SU-DHL-6 (cell line): ENCODE data around the gene PCGF1.

ENCODE experiments used
- H2AFZ ChIP-seq: fragments of 200-600 bp; sonication (generic); 2 replicates; pipeline ENCODE4 v1.6.1; 2014; ENCODE audit warnings: low read depth, mild to moderate bottlenecking, moderate library complexity, mixed read lengths, antibody characterized with exemption, low read length; ENCODE audit not compliant: severe bottlenecking
- H3F3A ChIP-seq: fragments of 200-600 bp; shearing (Covaris generic); 2 replicates; pipeline ENCODE4 v1.6.0; 2016; ENCODE audit warnings: antibody characterized with exemption, mild to moderate bottlenecking; ENCODE audit not compliant: insufficient read depth
- H3K27ac ChIP-seq: fragments of 200-600 bp; sonication (generic); 2 replicates; pipeline ENCODE4 v1.5.1; 2016; ENCODE audit warnings: low read depth, mild to moderate bottlenecking, low read length, moderate library complexity, mixed read lengths
- H3K27me3 ChIP-seq: fragments of 200-600 bp; sonication (generic), shearing (Covaris generic); 2 replicates; pipeline ENCODE4 v1.6.0; 2014; ENCODE audit warnings: mild to moderate bottlenecking, low read length
- H3K36me3 ChIP-seq: fragments of 200-600 bp; sonication (generic); 2 replicates; pipeline ENCODE4 v1.6.1; 2014; ENCODE audit warnings: mild to moderate bottlenecking, low read length, mixed read lengths
- H3K4me2 ChIP-seq: fragments of 300-600, 200-600 bp; shearing (Covaris generic), sonication (generic); 2 replicates; pipeline ENCODE4 v1.6.0; 2014; ENCODE audit warnings: low read length, low read depth, mild to moderate bottlenecking; ENCODE audit not compliant: poor library complexity, severe bottlenecking
- H3K4me3 ChIP-seq: fragments of 200-600 bp; sonication (generic); 2 replicates; pipeline ENCODE4 v1.5.1; 2014; ENCODE audit warnings: antibody characterized with exemption, low read length, mild to moderate bottlenecking, mixed read lengths; ENCODE audit not compliant: insufficient read depth, poor library complexity, severe bottlenecking
- H3K79me2 ChIP-seq: fragments of 200-600 bp; sonication (generic); 2 replicates; pipeline ENCODE4 v1.6.1; 2014; ENCODE audit warnings: mild to moderate bottlenecking, low read length, moderate library complexity; ENCODE audit not compliant: insufficient read depth
- H3K9ac ChIP-seq: fragments of 200-600 bp; sonication (generic); 2 replicates; pipeline ENCODE4 v1.7.0; 2014; ENCODE audit warnings: mild to moderate bottlenecking, low read length
- H3K9me2 ChIP-seq: fragments of 200-600 bp; sonication (generic); replicated peaks from 2 replicates; pipeline ENCODE4 v1.6.1; 2014; ENCODE audit warnings: low read length; ENCODE audit not compliant: insufficient read depth
- H3K9me3 ChIP-seq: fragments of 200-600 bp; sonication (generic); 2 replicates; pipeline ENCODE4 v1.6.1; 2014; ENCODE audit warnings: low read length, mixed read lengths; ENCODE audit not compliant: insufficient read depth
- H4K20me1 ChIP-seq: fragments of 200-600 bp; sonication (generic); 2 replicates; pipeline ENCODE4 v1.6.1; 2014; ENCODE audit warnings: low read depth, mild to moderate bottlenecking, antibody characterized with exemption, low read length, moderate library complexity, mixed read lengths
- EZH2phosphoT487 ChIP-seq: fragments of 200-600 bp; sonication (generic), shearing (Covaris generic); conservative IDR thresholded peaks from 2 replicates; pipeline ENCODE4 v1.6.1; 2018; ENCODE audit warnings: mild to moderate bottlenecking, antibody characterized with exemption, low read length, moderate library complexity, mixed read lengths
- TF ChIP-seq, protein P1 (sequence below): fragments of 200-600 bp; sonication (generic); IDR thresholded peaks from one replicate; pipeline ENCODE4 v1.5.1; 2017; ENCODE audit warnings: antibody characterized with exemption, mild to moderate bottlenecking, low read length, moderate library complexity; ENCODE audit not compliant: insufficient read depth, poor library complexity, severe bottlenecking

The PCGF1 gene

DNA sequence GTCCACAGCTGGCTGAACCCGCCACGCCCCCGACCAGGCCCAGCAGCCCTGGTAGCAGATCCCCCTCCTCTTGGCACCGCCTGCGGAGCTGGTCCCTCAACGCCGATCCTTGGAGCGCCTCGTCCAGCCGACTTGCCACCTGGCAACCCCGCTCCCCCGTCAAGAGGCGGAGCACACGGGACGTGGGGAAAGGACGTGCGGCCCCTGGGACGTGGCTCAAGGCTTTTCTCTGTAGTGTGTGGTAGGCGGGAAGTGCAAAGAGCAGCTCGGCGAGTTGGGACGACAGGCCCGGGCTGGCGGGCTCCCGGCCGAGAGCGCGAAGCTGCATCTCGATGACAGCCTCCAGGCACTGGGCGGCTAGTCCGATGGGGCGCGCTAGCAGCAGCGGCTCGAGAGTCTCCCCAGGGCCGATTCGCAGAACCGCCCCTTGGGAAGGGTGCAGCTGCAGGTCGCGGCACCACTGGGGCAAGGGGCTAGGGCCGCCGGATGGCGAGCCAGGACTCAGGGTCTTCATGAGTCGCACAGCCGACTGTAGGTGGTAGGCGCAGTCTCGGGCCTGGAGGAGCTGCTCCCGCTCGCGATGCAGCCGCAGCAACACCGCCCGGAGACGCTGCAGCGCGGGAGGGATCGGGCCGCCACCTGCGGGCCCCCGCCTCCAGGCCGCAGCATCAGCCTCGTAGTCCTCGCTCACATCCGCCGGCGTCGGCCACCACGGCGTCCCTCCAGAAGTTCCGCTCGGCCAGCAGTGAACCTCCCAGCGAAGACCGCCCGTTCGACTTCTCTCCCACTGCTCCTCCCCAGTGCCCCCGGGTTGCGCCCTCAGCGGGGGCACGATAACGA lies 25.3 kb downstream of the PCGF1 start:
- H3K36me3 ChIP-seq: peaks cover 4% of the 10 kb centered on the region; the same call in 1 of the 2 replicates
- peak overlapping the region; percentile 84 for H2AFZ ChIP-seq
- peak overlapping the region; percentile 80 for H3K27ac ChIP-seq
- H3K9me2 ChIP-seq: no peaks in the 10 kb centered on the region
- peak overlapping the region; percentile 89 for H3K4me2 ChIP-seq
- H3K27me3 ChIP-seq: no peaks in the 10 kb centered on the region
- H4K20me1 ChIP-seq: no peaks in the 10 kb centered on the region
- TF ChIP-seq EZH2phosphoT487: no peak
- TF ChIP-seq, protein P1, sequence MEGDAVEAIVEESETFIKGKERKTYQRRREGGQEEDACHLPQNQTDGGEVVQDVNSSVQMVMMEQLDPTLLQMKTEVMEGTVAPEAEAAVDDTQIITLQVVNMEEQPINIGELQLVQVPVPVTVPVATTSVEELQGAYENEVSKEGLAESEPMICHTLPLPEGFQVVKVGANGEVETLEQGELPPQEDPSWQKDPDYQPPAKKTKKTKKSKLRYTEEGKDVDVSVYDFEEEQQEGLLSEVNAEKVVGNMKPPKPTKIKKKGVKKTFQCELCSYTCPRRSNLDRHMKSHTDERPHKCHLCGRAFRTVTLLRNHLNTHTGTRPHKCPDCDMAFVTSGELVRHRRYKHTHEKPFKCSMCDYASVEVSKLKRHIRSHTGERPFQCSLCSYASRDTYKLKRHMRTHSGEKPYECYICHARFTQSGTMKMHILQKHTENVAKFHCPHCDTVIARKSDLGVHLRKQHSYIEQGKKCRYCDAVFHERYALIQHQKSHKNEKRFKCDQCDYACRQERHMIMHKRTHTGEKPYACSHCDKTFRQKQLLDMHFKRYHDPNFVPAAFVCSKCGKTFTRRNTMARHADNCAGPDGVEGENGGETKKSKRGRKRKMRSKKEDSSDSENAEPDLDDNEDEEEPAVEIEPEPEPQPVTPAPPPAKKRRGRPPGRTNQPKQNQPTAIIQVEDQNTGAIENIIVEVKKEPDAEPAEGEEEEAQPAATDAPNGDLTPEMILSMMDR: no peak
- no peaks in the 10 kb centered on the region for H3F3A ChIP-seq
- H3K79me2 ChIP-seq: peaks cover 26% of the 10 kb centered on the region
- H3K9me3 ChIP-seq: no peaks in the 10 kb centered on the region
- H3K4me3 ChIP-seq: peak overlapping the region; percentile 96
- peak overlapping the region; percentile 84 for H3K9ac ChIP-seq

DNA sequence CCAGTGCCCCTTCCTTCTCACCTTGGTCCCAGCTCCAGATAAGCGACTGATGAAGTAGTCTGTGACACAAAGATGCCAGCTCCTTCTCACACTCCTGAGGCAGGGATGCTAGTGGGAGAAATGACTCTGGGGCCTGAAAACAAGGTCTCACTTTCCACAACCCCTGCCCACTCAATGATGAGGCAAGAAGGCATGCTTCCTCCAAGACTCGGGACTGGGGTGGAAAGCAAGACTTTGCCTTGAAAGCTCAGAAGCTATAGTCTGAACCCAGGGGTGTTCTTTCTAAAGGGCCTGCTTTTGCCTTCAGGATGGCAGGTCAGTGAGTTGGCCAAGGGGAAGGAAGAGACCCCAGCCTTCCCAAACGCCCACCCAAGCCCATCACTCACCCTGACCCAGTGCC lies 26.1 kb downstream of the PCGF1 start:
- Histone ChIP-seq H3K4me2 (peak overlapping the region; percentile 89), H3K9me3 (no peaks in the 10 kb centered on the region), H3K4me3 (peak overlapping the region; percentile 96), H3K36me3 (peaks cover 4% of the 10 kb centered on the region; the same call in 1 of the 2 replicates), H3F3A (no peaks in the 10 kb centered on the region), H2AFZ (no peak overlapping the region), H3K27me3 (no peaks in the 10 kb centered on the region), H4K20me1 (no peaks in the 10 kb centered on the region), H3K27ac (no peak overlapping the region), H3K9ac (peak overlapping the region; percentile 84), H3K9me2 (no peaks in the 10 kb centered on the region), H3K79me2 (peaks cover 26% of the 10 kb centered on the region)
- TF ChIP-seq EZH2phosphoT487: no peak
- TF ChIP-seq, protein P1: no peak

DNA sequence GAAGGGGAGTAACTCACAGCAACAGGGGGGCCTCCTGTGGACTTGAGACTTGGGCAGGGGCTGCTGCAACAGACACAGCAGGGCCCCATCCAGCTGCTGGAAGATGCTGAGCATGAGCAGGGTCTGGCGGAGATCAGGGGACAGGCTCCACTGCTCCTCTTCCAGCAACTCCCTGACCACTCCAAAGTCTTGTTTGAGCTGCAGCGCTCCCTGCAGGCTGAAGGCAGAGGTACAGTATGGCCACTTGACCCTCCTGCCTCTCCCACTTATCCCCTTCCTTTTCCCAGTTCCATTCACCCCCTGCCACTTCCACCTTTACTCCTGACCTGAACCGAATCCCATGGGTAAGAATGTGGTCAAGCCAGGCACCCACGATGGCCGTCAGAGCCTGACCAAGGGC lies 32.6 kb downstream of the PCGF1 start:
- no peaks in the 10 kb centered on the region for H3K9me2 ChIP-seq
- no peaks in the 10 kb centered on the region for H4K20me1 ChIP-seq
- H3K4me2 ChIP-seq: no peak overlapping the region
- no peaks in the 10 kb centered on the region for H3K9me3 ChIP-seq
- no peak overlapping the region for H2AFZ ChIP-seq
- H3K4me3 ChIP-seq: no peak overlapping the region
- no peak overlapping the region for H3K9ac ChIP-seq
- TF ChIP-seq, protein P1: no peak
- no peak for TF ChIP-seq EZH2phosphoT487
- H3K36me3 ChIP-seq: peaks cover 2% of the 10 kb centered on the region; the same call in 1 of the 2 replicates
- H3K27ac ChIP-seq: no peak overlapping the region
- peaks cover 17% of the 10 kb centered on the region for H3F3A ChIP-seq
- H3K79me2 ChIP-seq: no peaks in the 10 kb centered on the region
- no peaks in the 10 kb centered on the region for H3K27me3 ChIP-seq
